ENCODE results near the gene KLHL1.

The KLHL1 gene

GRCh38 chr13:69660155-69660554 is 448.1 kb downstream of the KLHL1 start:
- DNase-seq = no peak

GRCh38 chr13:69657676-69658075 is 450.6 kb downstream of the KLHL1 start:
- no peak for DNase-seq

- DNase-seq = no peak
These were observed 453.9 kb downstream of the KLHL1 start for GRCh38 chr13:69654392-69654791.

All from bone marrow (tissue), 2 donors.